Measurements from ENCODE around the gene BRD3OS.
"Not testable (repeated sequence)": the region's sequence is repeated elsewhere in the genome, so short reads cannot be mapped to it uniquely, and the experiment has no call there.

The BRD3OS gene

GRCh38 chr9:133988771-133989170, 36.5 kb upstream of the BRD3OS start:
- DNase-seq (ENCODE audit: low read depth), result not testable (repeated sequence)

- DNase-seq (ENCODE audit: low read depth), result no peak
Observed at GRCh38 chr9:133989625-133990365, 35.5 kb upstream of the BRD3OS start.

GRCh38 chr9:133990366-133991213, 34.7 kb upstream of the BRD3OS start:
- DNase-seq (ENCODE audit: low read depth), result no peak

GRCh38 chr9:133991214-133991921, 33.9 kb upstream of the BRD3OS start:
- DNase-seq (ENCODE audit: low read depth), result no peak

DNA sequence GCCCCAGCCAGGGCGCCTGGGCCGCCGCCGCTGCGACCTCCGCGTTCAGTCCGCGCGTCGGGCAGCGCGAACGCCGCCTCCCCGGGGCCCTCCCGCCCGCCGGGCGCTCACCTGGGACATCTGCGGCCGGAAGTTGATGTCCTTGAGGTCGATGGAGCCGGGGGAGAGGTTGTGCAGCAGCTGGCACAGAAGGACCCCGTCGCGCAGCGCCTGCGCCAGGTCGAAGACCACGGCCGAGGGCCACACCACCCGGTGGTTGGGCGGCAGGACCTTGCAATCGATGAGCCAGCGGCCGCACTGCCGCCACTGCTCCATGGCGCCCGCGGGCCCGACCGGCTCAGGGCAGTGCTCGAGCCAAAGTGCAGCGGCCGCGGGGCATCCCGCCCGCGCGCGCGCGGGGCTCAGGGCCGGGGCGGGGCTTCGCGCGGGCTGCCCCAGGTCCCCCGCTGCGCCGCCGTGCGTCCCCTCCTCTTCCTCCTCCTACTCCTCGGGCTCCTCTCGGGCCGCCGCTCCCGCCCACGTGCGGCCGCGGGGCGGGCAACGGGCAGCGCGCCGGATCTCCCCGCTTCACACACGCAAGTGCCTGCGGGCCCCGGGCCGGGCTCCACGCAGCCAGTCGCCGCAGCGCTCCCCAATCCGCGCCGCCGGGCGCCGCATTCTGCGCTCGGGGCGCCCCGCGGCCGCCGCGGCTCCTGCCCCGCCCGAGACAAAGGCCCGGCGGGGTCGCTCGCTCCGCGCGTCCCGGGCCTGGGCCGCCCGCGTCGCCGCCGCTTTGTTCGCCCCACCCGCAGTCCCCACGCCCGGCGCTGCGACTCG, 33.1 kb upstream of the BRD3OS start, which contains the start of gene VAV2:
VAV2 (minus strand) TSS at position 361 of the 816 bp plus-strand sequence; CDS start at position 315, 46 bp downstream.
- peak; percentile 42 for DNase-seq (ENCODE audit: low read depth)

DNA sequence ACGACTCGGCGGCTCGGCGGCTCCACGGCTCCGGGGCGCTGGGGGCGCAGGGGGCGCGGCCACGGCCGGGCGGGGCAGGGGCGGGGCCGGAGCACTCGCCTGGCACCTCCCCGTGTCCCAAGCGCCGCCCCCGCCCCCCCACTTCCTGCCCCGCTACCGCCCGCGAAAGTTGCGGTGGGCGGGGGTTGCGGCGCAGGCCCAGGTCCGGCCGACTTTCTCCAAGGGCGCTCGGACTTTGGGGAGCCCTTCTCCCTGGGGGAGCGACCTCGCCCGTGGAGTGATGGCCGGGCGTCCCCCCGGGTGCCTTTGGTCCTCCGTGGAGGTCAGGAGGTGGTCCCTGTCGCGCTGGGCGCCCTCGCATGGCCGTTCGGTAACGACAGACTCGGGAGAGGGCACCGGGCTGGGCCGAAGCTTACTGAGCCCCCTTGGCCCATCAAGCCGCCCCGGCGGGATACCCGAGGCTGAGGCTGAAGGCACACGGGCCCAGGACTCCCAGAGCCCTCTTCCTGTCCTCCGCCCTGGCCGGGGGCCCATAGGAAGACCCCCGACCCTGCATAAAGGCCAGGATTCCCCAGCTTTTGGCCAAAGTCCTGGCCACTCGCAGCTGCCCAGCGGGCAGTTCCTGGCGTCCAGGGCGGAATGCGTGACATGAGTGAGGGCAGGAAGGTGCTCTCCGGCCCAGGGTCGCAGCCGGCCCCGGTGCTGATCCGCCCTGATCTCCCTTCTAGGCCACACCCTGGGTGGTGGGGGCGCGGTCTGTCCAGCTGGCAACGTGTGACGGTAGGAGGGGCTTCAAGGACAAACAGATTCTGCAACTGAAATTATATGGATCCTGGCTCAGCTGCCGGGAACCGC, 32.3 kb upstream of the BRD3OS start:
- DNase-seq (ENCODE audit: low read depth), result peak; percentile 43

DNA sequence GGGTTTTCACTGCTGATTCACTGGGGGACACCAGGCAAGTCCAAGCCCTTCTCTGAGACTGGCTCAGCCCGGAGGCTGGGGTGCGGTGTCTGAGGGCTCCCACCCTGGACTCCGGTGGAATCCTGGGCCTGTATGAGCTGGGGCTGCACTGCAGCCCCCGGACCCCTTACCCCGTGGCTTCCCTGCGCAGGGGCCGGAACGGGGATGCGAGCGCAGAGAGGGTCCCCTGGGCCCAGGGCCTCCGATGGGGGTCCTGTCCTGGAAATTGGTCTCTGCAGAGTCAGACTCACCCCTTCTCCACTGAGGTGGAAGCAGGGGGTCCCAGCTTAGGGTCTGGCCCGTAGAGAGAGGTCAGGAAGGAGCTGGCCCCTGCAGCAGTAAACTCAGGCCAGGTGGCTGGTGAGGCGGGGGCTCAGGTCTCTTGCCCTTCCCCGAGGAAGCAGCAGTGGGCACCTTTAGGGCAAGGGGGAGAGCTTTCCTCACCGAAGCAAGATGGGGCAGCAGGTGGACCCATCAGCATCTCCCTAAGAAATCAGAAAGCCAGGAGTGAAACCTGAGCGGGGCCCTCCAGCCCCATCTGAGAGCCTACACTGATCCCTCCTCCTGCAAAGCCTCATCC, 31.5 kb upstream of the BRD3OS start:
- DNase-seq (ENCODE audit: low read depth), result no peak

GRCh38 chr9:133994353-133995011, 30.8 kb upstream of the BRD3OS start:
- peak; percentile 62 for DNase-seq (ENCODE audit: low read depth)

DNA sequence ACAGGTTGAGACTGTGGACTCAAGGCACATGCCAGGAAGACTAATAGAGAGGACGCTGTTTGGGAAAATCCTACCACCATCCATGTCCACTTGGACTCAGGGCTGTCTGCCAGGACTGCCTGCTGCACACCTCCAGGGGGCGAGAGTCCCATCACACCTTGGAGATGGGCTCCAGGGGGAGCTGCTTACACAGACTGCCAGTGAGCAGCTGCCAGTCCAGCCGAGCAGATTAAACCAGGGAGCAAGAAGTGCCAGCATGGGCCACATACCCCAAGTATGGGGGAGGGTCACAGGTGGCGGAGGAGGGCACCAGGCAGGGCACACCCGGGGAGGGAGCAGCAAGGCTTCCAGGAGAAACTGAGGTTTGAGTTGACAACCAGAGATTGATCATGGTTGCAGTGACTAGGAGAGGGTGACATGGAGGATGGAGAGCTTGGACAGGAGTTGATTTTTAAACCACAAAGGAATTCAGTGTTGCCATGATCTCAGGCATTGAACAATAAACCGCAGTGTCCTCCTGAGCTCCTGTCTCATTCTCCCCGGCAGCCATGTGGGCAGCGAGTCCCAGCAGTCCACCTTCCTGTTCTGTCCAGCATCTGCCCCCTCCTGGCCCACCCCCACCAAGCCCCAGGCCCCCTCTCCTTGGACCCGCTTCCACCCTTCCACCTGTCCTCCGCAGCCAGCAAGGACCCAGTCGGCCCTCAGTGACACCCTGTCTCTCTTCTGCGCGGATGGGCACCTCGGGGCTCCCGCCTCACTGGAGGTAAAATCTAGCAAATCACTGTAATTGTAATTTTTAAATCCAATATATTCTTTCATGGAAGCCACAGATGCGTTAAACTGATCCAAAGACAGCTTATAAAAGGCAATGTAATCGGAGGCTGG, 30.0 kb upstream of the BRD3OS start:
- DNase-seq (ENCODE audit: low read depth), result no peak

- DNase-seq (ENCODE audit: low read depth), result no peak
Observed at GRCh38 chr9:133996531-133997520, 28.5 kb upstream of the BRD3OS start.

DNA sequence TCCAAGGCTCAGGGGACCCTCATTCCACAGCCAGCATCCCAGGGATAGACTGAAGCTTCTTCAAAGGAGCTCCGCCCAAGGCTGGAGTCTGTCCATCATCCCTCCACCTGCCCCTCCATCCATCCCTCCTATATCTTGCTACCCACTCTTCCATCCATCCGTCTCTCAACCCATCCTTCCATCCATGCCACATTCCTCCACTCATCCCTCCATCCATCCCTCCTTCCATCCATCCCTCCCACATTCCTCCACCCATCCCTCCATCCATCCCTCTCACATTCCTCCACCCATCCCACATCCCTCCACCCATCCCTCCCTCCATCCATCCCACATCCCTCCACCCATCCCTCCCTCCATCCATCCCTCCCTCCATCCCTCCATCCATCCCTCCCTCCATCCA, 27.7 kb upstream of the BRD3OS start:
- DNase-seq (ENCODE audit: low read depth), result no peak

GRCh38 chr9:133998915-133999595, 26.2 kb upstream of the BRD3OS start:
- DNase-seq (ENCODE audit: low read depth), result no peak

GRCh38 chr9:133999851-134000265, 25.4 kb upstream of the BRD3OS start:
- no peak for DNase-seq (ENCODE audit: low read depth)

GRCh38 chr9:134002796-134003195, 22.5 kb upstream of the BRD3OS start:
- no peak for DNase-seq (ENCODE audit: low read depth)

GRCh38 chr9:134003237-134003636, 22.0 kb upstream of the BRD3OS start:
- no peak for DNase-seq (ENCODE audit: low read depth)

DNA sequence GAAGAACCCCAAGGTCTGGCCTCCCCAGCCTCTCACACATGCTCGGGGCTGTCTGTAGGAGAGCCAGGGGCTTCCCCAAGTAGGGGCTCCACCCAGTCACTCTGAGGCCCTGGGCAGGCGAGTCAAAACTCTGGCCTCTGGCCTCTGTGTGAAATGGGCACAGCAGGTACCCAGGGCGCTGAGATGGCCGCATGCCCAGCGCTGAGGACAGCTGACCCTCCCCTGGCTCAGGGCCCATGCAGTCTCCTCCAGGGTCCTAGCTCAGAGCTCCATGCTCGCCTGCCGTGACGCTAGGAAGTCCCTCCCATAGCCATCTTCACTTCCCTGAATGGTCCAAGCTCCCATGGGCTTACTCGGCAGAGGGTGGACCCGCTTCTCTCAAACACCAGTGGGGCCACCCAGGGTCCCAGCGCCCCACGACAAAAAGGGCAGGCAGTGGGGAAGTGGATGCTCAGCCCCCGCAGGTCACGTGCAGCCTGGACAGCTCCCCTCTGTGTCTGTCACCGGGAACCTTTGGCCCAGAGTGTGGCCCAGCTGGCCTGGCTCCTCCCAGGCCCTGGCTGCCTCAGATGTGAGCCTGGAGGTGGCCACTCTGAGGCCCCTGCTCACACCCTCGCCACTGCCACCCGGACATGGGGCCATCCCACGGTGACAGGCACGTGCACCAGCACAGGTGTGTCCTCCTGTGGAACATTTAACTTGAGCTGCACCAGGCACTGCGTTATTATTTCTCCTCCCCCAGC, 21.0 kb upstream of the BRD3OS start:
- no peak for DNase-seq (ENCODE audit: low read depth)
